K562 (cell line): ENCODE data around the gene MTF1.

Source experiments
- ATF7 ChIP-seq: fragments of 450-650 bp; IDR thresholded peaks from 2 replicates; pipeline ENCODE4 v1.7.1; 2014; ENCODE audit warnings: mild to moderate bottlenecking, moderate library complexity
- ELF1 ChIP-seq: fragments of 200-800 bp; sonication (Bioruptor generic); IDR thresholded peaks from 2 replicates; pipeline ENCODE4 v1.6.1; 2016; ENCODE audit warnings: missing genetic modification characterization, missing compliant biosample characterization
- EZH2 ChIP-seq: IDR thresholded peaks from 2 replicates; pipeline ENCODE4 v1.6.1; 2012; ENCODE audit warnings: low read depth, mild to moderate bottlenecking, inconsistent platforms, low read length, borderline replicate concordance
- FOXP4 ChIP-seq: sonication (generic); formaldehyde crosslinking; IDR thresholded peaks from 2 replicates; pipeline ENCODE4 v1.8.0; 2022; ENCODE audit warnings: mild to moderate bottlenecking, missing genetic modification reagents, borderline replicate concordance
- HDAC2 ChIP-seq: fragments of 450-650 bp; IDR thresholded peaks from 2 replicates; pipeline ENCODE4 v1.6.1; 2016; ENCODE audit warnings: mild to moderate bottlenecking
- HDAC8 ChIP-seq: fragments of 450-650 bp; IDR thresholded peaks from 2 replicates; pipeline ENCODE4 v1.6.1; 2016; ENCODE audit warnings: mild to moderate bottlenecking, missing genetic modification characterization, moderate library complexity, missing compliant biosample characterization
- PBX2 ChIP-seq, 2 experiments: IDR thresholded peaks in 1 of 2; conservative IDR thresholded peaks in 1 of 2; 2 replicates each; pipeline ENCODE4 v1.6.1; 2016; ENCODE audit warnings: low read depth in 2 of 2, mild to moderate bottlenecking in 1 of 2, missing compliant biosample characterization in 1 of 2, missing genetic modification characterization in 1 of 2, moderate library complexity in 1 of 2
- POLR2AphosphoS5 ChIP-seq: IDR thresholded peaks from 2 replicates; pipeline ENCODE4 v1.6.1; 2011; ENCODE audit warnings: mild to moderate bottlenecking, low read depth, low read length, moderate library complexity; ENCODE audit not compliant: control insufficient read depth, insufficient read depth
- SP1 ChIP-seq: sonication (generic); formaldehyde crosslinking; IDR thresholded peaks from 2 replicates; pipeline ENCODE4 v1.8.1; 2022; ENCODE audit warnings: mild to moderate bottlenecking, missing genetic modification reagents
- ZFP36 ChIP-seq: fragments of 150-350 bp; IDR thresholded peaks from 2 replicates; pipeline ENCODE4 v1.6.1; 2018; ENCODE audit warnings: low read length, low read depth; ENCODE audit not compliant: partially characterized antibody

DNA sequence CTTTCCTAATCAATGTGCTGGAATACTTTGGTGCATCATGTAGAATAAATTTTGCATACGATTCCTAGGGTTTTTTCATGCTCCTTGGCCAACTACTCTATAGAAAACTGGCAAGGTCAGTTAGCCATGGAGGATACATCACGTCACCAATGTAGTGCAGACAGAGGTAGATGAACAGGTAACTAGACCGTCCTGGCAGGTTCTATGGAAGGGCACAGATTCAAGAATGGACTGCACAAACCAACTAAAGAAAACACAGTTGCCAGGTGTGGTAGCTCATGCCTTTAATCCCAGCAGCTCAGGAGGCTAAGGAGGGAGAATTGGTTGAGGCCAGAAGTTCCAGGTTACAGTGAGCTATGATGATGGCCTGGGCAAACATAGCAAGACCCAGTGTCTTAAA is 9.9 kb downstream of the MTF1 start:
- TF ChIP-seq EZH2, result no peak
- no peak for TF ChIP-seq PBX2 (CRISPR knock-in tag; IDR thresholded peaks at IDR 0.05; ENCODE audit: low read depth)
- TF ChIP-seq PBX2 (tag; conservative IDR thresholded peaks at IDR 0.05; ENCODE audit: low read depth), result no peak
- TF ChIP-seq FOXP4, result no peak
- TF ChIP-seq ATF7, result no peak
- no peak for TF ChIP-seq HDAC8 (tag)
- no peak for TF ChIP-seq SP1 (CRISPR knock-in tag)
- TF ChIP-seq HDAC2, result no peak
- TF ChIP-seq ELF1 (tag), result no peak
- no peak for TF ChIP-seq POLR2AphosphoS5
- TF ChIP-seq ZFP36, result no peak
